Measurements from ENCODE around the gene PPP1R15A.
"Not testable (repeated sequence)": the region's sequence is repeated elsewhere in the genome, so short reads cannot be mapped to it uniquely, and the experiment has no call there.

PPP1R15A gene

DNA sequence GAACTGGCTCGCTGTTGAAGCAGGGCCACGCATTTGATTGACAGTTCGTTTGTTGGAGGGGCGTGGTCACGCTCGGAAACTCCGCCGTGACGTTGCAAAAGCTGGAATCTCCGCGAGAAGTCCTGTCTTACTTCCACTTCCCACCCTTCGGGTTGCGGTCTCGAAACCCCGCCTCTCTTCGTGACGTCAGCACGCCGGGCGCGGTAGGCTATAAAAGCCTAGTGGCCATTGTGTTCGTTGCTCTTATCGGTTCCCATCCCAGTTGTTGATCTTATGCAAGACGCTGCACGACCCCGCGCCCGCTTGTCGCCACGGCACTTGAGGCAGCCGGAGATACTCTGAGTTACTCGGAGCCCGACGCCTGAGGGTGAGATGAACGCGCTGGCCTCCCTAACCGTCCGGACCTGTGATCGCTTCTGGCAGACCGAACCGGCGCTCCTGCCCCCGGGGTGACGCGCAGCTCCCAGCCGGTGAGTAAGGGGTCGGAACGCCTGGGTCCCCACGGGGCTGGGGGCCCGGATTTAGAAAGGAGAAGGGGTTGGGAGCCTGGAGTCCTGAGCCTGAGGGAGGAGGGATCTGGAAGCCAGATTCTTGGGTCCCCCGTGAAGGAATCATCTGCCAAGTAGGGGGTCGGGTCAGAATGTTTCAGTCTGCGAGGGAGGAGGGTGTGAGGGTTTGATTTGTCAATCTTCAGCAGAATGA, at the start of gene PPP1R15A:
TSS of gene PPP1R15A (plus strand) at position 240 of the 702 bp plus-strand sequence. CDS start 813 bp downstream, outside the sequence.
- in situ Hi-C loops (cut with MboI; ENCODE audit: low sequenced_read_pairs), result no loop called here

DNA sequence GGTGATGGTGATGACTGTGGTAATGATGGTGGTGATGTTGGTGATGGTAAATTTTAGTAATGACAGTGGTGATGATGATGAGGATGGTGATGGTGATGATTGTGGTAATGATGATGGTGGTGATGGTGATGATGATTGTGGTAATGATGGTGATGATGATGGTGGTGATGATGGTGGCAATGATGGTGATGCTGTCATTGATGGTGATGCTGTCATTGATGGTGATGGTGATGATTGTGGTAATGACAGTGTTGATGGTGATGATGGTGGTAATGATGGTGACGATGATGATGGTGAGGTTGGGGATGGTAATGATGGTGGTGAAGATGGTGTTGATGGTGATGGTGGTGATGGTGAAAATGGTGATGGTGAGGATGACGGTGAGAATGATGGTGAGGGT, 49.7 kb upstream of the PPP1R15A start:
- in situ Hi-C loops (cut with MboI; ENCODE audit: low sequenced_read_pairs), result no loop called here

DNA sequence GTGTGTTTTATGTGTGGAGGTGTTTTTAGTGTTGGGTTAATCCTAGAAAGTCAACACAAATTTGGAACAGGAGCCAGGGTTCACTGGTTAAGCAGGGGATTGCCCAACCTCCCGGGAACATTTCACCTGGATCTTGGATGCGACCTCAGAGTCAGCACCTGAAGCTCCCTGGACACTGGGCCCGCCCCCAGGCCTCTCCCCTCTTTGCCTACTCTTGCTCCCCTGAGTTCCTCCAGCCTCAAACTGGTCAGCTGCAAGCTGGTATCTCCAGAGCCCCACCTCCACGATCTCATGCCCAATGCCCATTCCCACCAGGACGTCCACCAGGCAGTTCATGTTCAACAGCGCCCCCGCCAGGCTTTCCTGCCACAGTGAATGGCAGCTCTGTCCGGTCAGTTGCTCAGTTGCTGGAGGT, 45.6 kb upstream of the PPP1R15A start:
- in situ Hi-C loops (cut with MboI; ENCODE audit: low sequenced_read_pairs), result no loop called here

DNA sequence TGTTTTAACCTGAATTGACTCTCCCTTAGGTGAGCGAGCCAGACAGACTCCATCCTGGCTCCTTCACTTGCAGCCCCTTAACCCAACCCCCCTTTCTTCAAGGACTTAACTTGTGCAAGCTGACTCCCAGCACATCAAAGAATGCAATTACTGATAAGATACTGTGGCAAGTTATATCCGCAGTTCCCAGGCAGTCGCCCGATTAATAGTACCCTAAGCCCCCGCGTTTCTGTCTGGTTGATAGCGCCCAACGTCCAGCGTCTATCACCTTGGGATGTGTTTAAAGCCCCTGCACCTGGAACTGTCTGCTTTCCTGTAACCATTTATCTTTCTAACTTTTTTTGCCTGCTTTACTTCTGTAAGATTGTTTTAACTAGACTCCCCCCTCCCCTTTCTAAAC, 42.1 kb upstream of the PPP1R15A start:
- in situ Hi-C loops (cut with MboI; ENCODE audit: low sequenced_read_pairs), result no loop called here

DNA sequence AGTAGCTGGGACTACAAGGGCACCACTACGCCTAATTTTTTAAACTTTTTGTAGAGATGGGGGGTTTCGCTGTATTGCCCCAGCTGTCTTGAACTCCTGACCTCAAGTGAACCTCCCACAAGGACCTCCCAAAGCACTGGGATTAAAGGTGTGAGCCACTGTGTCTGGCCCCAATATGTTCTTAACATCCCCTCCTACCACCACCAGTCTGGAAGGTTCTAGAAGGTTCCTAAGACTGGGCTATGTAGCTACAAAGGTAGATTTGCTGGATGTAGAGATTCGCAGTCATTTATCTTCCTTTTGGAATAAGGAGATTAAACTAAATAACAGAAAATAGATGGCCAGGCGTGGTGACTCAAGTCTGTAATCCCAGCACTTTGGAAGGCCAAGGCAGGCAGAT, 41.3 kb upstream of the PPP1R15A start:
- in situ Hi-C loops (cut with MboI; ENCODE audit: low sequenced_read_pairs), result no loop called here

DNA sequence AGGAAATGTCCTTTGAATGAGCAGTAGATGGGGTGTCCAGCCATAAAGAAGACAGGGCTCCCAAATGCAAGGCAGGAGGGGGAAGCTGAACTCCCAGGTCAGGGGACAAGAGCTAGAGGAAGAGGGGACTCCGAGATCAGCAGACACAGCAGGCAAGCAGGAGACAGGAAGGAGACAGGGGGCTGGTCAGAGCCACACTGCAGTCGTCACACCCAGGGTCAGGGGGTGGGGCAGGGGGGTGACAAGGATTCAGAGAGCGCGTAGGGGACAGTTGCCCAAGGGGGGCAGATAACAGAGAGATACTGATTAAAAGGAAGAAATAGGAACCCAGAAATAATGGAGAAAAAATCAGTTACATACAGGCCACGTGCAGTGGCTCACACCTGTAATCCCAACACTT, 39.2 kb upstream of the PPP1R15A start:
- in situ Hi-C loops (cut with MboI; ENCODE audit: low sequenced_read_pairs), result no loop called here

DNA sequence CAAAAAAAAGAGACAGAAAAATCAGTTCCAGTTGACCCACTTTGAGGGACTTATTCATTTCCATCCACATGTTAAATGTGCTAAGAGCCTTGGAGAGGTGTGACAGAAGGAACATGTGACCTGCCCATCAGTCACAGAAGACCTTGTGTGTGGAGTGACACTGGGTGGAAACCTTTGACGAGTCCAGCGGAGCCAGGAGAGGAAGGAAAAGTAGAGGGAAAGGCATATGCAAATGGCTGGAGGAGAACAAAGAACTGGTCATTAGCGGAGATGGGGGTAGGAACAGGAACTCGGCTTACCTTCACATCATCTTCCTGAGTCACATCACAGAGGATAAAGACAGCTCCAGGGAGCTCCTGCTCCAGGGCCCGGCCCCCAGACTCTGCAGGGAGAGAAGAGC, 38.2 kb upstream of the PPP1R15A start:
- in situ Hi-C loops (cut with MboI; ENCODE audit: low sequenced_read_pairs), result no loop called here

DNA sequence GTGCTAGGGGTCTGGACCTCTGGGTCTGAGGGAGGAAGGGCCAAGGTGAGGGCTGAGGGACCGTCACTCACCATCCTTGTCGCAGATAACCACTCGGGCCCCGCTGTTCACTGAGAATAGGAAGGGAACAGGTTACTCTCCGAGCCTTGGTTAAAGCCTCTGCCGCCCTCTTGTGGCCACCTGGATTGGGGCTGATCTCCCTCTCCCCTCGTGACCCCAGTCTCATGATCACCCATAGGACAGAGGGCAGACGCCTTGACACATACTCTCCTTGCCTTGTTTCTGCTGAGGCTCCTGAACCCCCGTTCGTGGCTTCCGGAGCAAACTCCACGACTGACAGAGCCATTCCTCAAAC, 36.5 kb upstream of the PPP1R15A start:
- in situ Hi-C loops (cut with MboI; ENCODE audit: low sequenced_read_pairs), result no loop called here

DNA sequence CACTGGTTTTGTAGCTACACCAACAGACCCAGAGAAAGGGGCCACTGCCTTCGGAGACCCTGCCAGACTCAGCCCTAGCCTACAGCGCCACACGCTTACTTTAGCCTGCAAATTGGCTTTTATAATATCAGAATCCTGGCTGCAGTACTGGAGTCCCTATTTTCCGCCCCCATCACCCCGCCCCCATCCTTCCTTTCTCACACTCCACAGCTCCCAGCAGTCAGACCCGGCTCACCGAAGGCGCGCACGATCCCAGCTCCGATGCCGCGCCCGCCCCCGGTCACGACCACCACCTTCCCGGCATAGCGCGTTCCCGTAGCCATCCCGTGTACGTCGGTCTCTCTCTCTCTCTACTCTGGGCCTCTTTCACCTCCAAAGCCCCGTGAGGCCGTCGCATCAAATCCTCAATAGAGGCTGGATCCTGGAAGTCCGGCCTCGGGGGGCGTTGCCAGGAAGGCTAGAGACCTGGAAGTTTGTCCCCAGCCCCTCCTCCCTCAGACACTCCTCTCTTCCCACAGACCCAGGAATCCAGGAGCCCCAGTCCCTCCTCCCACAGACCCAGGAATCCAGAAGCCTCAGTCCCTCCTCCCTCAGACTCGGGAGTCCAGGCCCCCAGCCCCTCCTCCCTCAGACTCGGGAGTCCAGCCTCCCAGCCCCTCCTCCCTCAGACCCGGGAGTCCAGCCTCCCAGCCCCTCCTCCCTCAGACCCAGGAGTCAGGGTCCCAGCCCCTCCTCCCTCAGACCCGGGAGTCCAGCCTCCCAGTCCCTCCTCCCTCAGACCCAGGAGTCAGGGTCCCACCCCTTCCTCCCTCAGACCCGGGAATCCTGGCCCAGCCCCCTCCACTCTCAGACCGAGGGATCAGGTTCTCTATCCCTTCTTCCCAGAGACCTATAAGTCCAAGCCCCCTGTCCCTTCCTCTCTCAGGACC, 35.9 kb upstream of the PPP1R15A start, which contains the start of gene HSD17B14:
TSS of gene HSD17B14 (minus strand) at position 403 of the 929 bp plus-strand sequence. CDS start at position 323, 80 bp downstream.
- in situ Hi-C loops (cut with MboI; ENCODE audit: low sequenced_read_pairs), result no loop called here

DNA sequence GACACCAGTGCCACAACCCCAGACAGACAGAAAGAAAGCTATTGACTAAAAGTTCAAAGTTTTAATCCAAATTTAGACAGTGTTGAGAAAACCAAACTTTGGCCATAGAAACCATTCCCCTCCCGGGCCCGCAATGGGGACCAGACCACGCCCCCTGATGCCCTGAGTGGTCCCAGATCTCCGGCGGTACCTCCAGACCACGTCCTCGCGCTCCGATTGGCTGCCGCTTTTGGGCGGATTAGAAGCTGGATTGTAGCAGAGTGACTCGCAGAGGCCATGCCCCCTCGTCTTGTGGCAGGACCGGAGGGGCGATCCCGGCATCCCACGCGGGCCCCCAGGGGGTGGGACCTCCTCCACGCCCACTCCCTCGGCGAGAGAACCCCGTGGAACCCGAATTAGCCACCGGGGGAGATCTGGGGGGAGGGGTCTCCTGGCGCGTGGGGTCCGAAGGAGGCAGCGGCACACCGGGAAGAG, 35.1 kb upstream of the PPP1R15A start:
- in situ Hi-C loops (cut with MboI; ENCODE audit: low sequenced_read_pairs), result no loop called here

DNA sequence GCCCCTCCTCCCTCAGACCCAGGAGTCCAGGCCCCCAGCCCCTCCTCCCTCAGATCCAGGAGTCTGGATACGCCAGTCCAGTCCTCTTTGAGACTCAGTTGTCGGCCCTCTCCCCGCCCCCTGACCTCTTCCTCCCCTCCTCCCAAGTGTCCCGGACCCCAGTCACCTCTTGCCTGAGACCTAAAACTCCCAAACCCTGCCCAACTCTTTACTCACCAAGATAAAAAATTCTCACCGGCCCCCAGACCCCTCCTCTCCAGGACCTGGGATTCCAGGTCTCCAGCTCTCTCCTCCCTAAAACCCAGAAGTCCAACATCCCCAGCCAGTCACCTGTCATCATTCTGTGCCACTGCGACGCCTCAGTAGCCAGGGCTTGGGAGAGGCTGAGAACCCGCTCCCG, 34.5 kb upstream of the PPP1R15A start:
- in situ Hi-C loops (cut with MboI; ENCODE audit: low sequenced_read_pairs), result no loop called here

DNA sequence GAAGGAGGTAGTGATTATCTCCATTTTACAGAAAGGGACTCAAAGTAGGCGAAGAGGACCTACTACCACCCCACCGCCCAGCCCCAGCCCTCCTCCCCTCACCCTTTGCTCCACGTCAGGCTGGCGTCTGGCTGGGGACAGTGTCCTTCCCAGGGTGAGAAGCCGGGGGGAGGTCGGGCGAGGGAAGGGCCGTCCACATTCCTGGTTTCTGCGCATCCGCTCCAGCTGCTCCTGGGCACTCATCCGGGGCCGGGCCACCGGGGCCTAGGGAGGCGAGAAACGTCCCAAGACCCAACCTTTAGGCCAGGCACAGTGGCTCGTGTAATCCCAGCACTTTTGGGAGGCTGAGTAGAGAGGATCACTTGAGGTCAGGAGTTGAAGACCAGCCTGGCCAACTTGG, 31.2 kb upstream of the PPP1R15A start:
- in situ Hi-C loops (cut with MboI; ENCODE audit: low sequenced_read_pairs), result no loop called here

DNA sequence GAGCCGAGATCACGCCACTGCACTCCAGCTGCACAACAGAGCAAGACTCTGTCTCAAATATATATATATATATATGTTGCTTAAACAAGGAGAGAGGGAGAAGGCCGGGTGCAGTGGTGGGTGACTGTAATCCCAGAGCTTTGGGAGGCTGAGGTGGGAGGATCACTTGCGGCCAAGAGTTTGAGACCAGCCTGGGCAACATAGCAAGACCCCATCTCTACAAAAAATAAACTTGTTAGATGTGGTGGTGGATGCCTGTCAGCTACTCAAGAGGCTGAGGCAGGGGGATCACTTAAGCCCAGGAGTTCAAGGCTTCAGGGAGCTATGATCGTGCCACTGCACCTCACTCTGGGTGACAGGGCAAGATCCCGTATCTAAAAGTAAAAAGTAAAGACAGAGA, 30.6 kb upstream of the PPP1R15A start:
- in situ Hi-C loops (cut with MboI; ENCODE audit: low sequenced_read_pairs), result no loop called here

DNA sequence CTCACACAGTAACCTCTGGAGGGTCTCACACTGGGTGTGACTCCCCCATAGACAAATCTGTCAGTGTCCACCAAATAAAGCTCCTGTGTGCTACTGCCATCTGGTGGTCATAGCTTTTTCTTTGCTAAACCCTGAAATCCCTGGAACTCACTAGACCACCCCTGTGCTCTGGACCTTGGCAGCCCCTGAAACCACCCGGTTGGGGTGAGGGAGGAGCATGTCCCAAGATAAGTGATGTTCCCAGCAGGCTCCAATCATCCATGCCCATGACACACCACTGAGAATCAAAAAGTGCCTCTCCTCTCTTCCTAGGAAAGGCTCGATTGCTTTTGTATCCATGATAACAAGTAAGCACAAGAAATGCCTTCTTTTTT, 29.4 kb upstream of the PPP1R15A start:
- in situ Hi-C loops (cut with MboI; ENCODE audit: low sequenced_read_pairs), result no loop called here

DNA sequence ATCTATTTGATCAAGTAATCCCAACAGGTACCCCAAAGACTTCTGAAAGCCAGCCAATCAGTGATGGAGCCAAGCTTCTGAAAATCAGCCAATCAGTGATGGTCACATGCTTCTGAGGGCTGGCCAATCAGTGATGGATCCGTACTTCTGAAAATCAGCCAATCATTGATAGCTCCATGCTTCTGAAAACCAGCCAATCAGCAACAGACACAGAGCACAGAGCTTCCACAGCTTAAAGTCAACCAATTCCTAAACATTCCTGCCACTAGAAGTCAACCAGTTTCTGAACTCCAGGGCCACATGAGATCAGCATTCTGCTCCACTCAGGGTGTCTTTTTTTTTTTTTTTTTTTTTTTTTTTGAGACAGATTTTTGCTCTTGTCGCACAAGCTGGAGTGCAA, 27.7 kb upstream of the PPP1R15A start:
- in situ Hi-C loops (cut with MboI; ENCODE audit: low sequenced_read_pairs), result no loop called here

DNA sequence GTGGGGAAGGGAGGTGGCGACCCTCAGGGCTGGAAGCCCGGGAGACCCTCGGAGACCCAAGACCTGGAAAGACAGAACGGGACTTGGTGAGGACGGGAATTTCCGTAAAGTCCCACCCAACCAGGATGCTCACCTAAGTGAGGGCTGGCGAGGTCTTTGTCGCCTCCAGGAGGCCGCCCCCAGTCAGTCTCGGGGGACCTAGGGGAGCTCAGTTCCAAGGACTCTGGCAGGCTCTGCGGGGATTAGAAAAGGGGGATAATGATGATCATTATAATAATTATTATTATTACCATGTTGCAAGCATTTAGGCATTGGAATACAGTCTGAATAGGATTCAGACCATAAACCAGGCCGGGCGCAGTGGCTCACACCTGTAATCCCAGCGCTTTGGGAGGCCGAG, 26.8 kb upstream of the PPP1R15A start:
- in situ Hi-C loops (cut with MboI; ENCODE audit: low sequenced_read_pairs), result no loop called here

DNA sequence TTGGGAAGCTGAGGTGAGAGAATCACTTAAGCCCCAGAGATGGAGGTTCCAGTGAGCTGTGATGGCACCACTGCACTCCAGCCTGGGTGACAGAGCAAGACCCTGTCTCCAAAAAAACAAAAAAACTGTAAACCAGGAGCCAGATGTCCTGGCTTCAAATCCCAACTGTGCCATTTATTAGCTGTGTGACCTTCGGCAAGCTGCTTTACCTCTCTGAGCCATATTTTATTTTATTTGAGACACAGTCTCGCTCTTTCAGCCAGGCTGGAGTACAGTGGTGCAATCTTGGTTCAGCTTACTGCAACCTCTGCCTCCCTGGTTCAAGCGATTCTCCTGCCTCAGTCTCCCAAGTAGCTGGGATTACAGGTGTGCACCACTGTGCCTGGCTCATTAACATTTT, 25.6 kb upstream of the PPP1R15A start:
- in situ Hi-C loops (cut with MboI; ENCODE audit: low sequenced_read_pairs), result not testable (repeated sequence)

DNA sequence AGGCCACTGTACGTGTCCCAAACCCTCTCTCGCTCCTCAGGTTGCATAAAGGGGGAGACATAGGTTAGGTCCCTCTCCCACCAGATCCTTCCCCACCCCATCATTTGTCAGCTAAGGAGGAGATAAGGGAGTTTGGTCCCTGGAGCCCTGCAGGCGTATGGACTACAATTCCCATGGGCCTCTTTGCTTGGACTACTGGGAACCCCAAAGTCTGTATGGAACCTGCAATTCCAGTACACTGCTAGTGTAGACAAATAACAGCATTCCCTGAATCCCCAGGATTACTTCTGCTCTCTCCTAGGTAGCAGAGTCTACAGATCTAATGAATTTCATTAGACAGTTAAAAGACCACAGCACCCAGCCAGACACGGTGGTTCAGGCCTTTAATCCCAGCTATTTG, 19.9 kb upstream of the PPP1R15A start:
- in situ Hi-C loops (cut with MboI; ENCODE audit: low sequenced_read_pairs), result no loop called here

DNA sequence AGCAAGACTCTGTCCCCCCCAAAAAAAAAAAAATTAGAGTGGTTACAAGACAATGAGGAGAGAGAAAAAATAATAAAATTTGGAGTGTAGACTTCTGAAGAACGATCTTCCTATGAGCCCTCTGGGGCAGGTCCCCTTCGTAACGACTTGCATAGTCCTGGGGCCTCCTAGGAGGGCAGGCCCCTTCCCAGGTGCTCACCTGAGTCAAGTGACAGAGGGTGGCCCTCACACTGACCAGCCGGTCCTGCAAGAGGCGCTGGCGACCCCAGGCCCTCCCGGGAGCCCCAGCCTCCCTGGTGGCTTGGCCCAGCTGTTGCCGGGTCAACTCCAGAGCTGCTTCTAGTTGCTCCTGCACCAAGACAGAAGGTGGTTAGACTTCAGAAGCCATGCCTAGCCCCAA, 18.7 kb upstream of the PPP1R15A start:
- in situ Hi-C loops (cut with MboI; ENCODE audit: low sequenced_read_pairs), result no loop called here

DNA sequence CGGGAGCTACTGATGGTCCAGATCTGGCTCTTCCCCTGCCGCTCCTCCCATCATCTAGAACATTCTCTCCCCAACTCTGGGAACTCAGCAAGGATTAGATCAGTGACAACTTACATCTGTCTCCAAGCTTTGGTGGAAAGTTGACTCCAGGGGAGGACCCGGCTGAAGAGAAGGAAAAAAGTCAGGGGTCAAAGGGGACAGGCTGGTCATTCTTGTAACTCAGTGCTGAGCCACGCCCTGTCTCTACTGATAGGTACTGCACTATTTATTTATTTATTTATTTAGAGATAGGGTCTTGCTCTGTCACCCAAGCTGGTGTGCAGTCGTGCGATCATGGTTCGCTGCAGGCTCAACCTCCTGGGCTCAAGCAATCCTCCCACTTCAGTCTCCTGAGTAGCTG, 18.1 kb upstream of the PPP1R15A start:
- in situ Hi-C loops (cut with MboI; ENCODE audit: low sequenced_read_pairs), result no loop called here

DNA sequence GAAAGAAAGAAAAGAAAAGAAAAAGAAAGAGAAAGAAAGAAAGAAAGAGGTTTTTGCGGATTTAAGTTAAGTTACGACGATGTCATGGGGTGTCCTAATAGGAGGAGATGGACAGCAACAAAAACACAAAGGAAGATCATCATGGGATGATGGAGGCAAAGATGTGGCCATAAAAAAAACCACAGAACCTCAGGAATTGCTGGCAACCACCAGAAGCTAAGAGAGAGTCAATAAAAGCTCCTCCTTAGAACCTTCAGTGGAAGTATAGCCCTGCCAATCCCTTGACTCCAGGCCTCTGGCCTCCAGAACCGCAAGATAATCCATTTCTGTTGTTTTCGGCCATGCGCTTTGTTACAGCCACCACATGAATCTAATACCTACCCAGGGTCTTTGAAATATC, 15.3 kb upstream of the PPP1R15A start:
- in situ Hi-C loops (cut with MboI; ENCODE audit: low sequenced_read_pairs), result no loop called here
